ENCODE data around the gene OLFM2. TPM values are rescaled to one million over a fixed set of nuclear protein-coding genes. Genes with fewer than 3 reads are reported as not detected.

Gene OLFM2
- total RNA-seq: 0.85 and 0.89 TPM in 2 replicates

DNA sequence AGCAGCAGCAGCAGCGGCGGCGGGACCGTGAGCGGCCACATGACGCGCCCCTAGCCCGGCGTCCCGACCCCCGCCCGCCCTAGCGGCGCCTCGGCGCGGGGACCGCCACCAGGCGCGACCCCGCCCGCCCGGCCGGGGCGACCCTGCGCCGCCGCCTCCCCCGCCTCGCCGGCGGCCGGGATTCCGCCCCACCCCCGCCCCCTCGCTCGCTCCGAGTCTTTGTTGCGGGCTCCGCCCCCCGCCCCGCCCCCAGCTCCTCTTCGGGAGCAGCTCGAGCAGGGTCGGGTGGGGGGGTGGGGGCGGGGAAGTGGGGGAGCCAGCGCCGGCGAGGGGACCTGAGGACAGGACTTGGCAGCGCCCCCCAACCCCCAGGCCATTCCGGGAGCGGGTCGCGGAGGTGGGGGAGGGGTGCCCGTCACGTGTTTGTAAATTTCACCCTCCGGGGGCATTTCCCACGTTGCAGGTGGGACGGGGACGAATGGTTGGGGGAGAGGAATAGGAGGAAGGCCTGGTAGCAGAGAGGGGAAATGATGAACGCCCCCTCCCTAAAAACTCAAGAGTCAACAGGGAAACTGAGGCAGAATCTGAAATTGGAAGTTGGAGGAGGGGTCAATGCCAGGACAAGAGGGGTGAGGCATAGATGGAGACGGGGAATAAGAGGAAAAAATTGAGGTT, at the start of gene OLFM2:
Gene OLFM2 (minus strand): TSS at position 190 of the 675 bp plus-strand sequence. CDS start 149 bp downstream, at position 41.
- no peak for DNase-seq (ENCODE audit: low spot score)
- intact Hi-C loops (cut with micrococcal nuclease): no loop called here
- Mint-ChIP-seq H3K9me3 (no peaks in the 10 kb centered on the region), H3K4me3 (ENCODE audit: low read depth) (peak within 1 kb of the TSS; percentile 34), H3K4me1 (ENCODE audit: low read depth) (peaks cover 14% of the 10 kb centered on the region), H3K27me3 (ENCODE audit: low read depth) (peaks cover 44% of the 10 kb centered on the region), H3K36me3 (ENCODE audit: low read depth) (peaks cover 3% of the 10 kb centered on the region), H3K27ac (no peak within 1 kb of the TSS)

- Mint-ChIP-seq H3K36me3 (ENCODE audit: low read depth) (no peaks in the 10 kb centered on the region), H3K27ac (no peak overlapping the region), H3K27me3 (ENCODE audit: low read depth) (peaks cover 3% of the 10 kb centered on the region), H3K4me3 (ENCODE audit: low read depth) (no peak overlapping the region), H3K9me3 (no peaks in the 10 kb centered on the region), H3K4me1 (ENCODE audit: low read depth) (no peaks in the 10 kb centered on the region)
- intact Hi-C loops (cut with micrococcal nuclease): no loop called here
- no peak for DNase-seq (ENCODE audit: low spot score)
These were observed 45.3 kb upstream of the OLFM2 start for GRCh38 chr19:9981406-9982260.

GRCh38 chr19:9972103-9972502, 35.8 kb upstream of the OLFM2 start:
- no peaks in the 10 kb centered on the region for H3K9me3 Mint-ChIP-seq
- no peaks in the 10 kb centered on the region for H3K36me3 Mint-ChIP-seq (ENCODE audit: low read depth)
- H3K27me3 Mint-ChIP-seq (ENCODE audit: low read depth): peaks cover 7% of the 10 kb centered on the region
- intact Hi-C loops (cut with micrococcal nuclease): no loop called here
- no peak overlapping the region for H3K4me3 Mint-ChIP-seq (ENCODE audit: low read depth)
- no peak for DNase-seq (ENCODE audit: low spot score)
- H3K4me1 Mint-ChIP-seq (ENCODE audit: low read depth): no peaks in the 10 kb centered on the region
- no peak overlapping the region for H3K27ac Mint-ChIP-seq

- Mint-ChIP-seq H3K27me3 (ENCODE audit: low read depth) (peaks cover 10% of the 10 kb centered on the region), H3K36me3 (ENCODE audit: low read depth) (no peaks in the 10 kb centered on the region), H3K4me1 (ENCODE audit: low read depth) (no peaks in the 10 kb centered on the region)
These were observed 35.0 kb upstream of the OLFM2 start for GRCh38 chr19:9971166-9971897.

DNA sequence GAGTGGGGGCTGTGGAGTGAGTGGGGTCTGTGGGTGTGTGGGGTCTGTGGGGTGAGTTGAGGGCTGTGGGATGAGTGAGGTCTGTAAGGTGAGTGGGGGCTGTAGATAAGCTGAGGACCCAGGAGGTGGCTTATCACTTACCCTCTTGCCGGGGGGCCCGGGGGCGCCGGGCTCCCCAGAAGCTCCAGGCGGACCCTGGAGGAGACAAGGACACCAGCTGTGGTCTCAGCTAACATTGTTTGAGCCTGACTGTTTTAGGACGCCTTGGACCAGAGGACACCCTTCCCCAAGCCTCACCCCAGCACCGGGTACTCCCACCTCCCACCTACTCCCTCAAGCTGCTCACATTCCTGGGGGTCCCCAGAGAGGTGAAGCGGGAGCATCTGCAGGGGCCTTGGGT, 34.2 kb upstream of the OLFM2 start:
- no peaks in the 10 kb centered on the region for H3K9me3 Mint-ChIP-seq
- peaks cover 16% of the 10 kb centered on the region for H3K27me3 Mint-ChIP-seq (ENCODE audit: low read depth)
- no peak overlapping the region for H3K27ac Mint-ChIP-seq
- DNase-seq (ENCODE audit: low spot score): no peak
- no peaks in the 10 kb centered on the region for H3K36me3 Mint-ChIP-seq (ENCODE audit: low read depth)
- no peaks in the 10 kb centered on the region for H3K4me1 Mint-ChIP-seq (ENCODE audit: low read depth)
- intact Hi-C loops (cut with micrococcal nuclease): no loop called here
- H3K4me3 Mint-ChIP-seq (ENCODE audit: low read depth): no peak overlapping the region

More at GRCh38 chr19:9971166-9971897, 35.0 kb upstream of the OLFM2 start:
- Mint-ChIP-seq H3K4me3 (ENCODE audit: low read depth) (no peak overlapping the region), H3K27ac (no peak overlapping the region), H3K9me3 (no peaks in the 10 kb centered on the region)
- DNase-seq (ENCODE audit: low spot score): no peak
- intact Hi-C loops (cut with micrococcal nuclease): no loop called here

DNA sequence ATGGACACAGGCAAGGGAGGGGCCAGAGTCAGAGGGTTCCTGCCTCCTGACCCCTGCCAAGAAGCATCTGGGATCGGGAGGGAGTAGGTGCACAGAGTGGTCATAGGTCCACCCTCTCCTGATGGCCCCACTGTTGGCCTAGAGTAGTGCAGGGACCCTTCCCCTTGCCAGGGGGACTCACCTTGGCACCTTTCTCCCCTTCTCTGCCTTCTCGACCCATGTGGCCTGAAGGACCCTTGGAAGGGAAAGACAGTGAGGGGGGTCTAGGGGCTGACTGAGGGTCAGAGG, 33.3 kb upstream of the OLFM2 start:
- intact Hi-C loops (cut with micrococcal nuclease): no loop called here
- no peak overlapping the region for H3K27ac Mint-ChIP-seq
- H3K4me3 Mint-ChIP-seq (ENCODE audit: low read depth): no peak overlapping the region
- DNase-seq (ENCODE audit: low spot score): no peak
- H3K4me1 Mint-ChIP-seq (ENCODE audit: low read depth): no peaks in the 10 kb centered on the region
- H3K36me3 Mint-ChIP-seq (ENCODE audit: low read depth): no peaks in the 10 kb centered on the region
- H3K9me3 Mint-ChIP-seq: no peaks in the 10 kb centered on the region
- H3K27me3 Mint-ChIP-seq (ENCODE audit: low read depth): peaks cover 16% of the 10 kb centered on the region

DNA sequence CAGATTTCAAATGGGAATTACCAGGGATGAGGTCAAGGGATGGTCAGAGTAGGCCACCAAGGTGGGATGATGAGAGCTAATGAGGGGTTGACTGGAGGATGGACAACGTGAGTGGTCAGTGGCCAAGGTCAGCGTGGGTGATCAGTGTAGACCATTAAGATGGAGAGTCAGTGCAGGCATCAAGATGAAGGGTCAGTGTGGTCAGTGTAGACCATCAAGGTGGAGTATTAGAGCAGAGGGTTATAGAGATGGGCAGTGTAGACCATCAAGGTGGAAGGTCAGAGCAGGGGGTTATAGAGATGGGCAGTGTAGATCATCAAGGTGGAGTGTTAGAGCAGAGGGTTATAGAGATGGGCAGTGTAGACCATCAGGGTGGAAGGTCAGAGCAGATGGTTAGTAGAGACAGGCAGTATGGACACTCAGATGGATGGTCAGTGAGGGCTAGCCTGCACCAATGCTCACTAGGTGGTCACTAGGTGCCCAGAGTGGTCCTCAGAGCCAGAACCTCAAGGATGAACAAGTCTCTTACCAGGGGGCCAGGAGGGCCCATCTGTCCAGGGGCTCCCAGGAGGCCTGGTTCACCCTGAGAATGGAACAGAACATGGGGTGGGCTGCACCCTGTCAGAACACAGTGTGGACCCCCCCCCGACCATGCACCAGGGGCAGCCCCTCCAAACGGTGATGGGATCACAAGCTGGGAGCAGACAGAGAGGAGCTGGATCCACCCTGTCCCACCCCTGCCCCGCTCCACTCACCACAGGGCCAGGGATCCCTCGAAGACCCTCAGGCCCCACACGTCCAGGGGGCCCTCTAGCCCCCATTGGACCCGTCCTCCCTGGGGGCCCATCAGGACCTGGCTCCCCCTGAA, 32.7 kb upstream of the OLFM2 start:
- Mint-ChIP-seq H3K9me3 (no peaks in the 10 kb centered on the region), H3K4me3 (ENCODE audit: low read depth) (no peak overlapping the region), H3K36me3 (ENCODE audit: low read depth) (no peaks in the 10 kb centered on the region), H3K4me1 (ENCODE audit: low read depth) (no peaks in the 10 kb centered on the region), H3K27ac (no peak overlapping the region), H3K27me3 (ENCODE audit: low read depth) (peaks cover 16% of the 10 kb centered on the region)
- intact Hi-C loops (cut with micrococcal nuclease): no loop called here
- DNase-seq (ENCODE audit: low spot score): no peak

DNA sequence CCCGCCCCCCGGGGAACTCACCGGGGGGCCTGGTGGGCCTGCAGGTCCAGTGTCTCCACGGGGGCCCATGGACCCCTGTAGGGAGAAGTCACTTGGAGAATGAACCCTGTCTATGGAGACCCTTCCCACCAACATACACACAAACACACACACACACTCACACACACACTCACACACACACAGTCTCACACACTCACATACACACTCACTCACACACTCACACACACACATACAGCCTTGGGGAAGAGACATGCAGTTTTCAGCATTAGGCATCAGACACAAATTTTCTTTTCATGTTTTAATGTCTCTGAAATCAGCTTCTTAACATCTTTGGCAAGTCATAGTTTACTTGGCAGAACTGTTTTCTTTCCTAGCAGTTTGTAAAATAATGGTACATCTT, 31.0 kb upstream of the OLFM2 start:
- no peak for DNase-seq (ENCODE audit: low spot score)
- H3K27me3 Mint-ChIP-seq (ENCODE audit: low read depth): peaks cover 16% of the 10 kb centered on the region
- H3K9me3 Mint-ChIP-seq: no peaks in the 10 kb centered on the region
- no peak overlapping the region for H3K4me3 Mint-ChIP-seq (ENCODE audit: low read depth)
- no peaks in the 10 kb centered on the region for H3K36me3 Mint-ChIP-seq (ENCODE audit: low read depth)
- intact Hi-C loops (cut with micrococcal nuclease): no loop called here
- no peaks in the 10 kb centered on the region for H3K4me1 Mint-ChIP-seq (ENCODE audit: low read depth)
- no peak overlapping the region for H3K27ac Mint-ChIP-seq

- DNase-seq (ENCODE audit: low spot score): no peak
- intact Hi-C loops (cut with micrococcal nuclease): no loop called here
- Mint-ChIP-seq H3K27me3 (ENCODE audit: low read depth) (peaks cover 16% of the 10 kb centered on the region), H3K27ac (no peak overlapping the region), H3K9me3 (no peaks in the 10 kb centered on the region), H3K36me3 (ENCODE audit: low read depth) (no peaks in the 10 kb centered on the region), H3K4me1 (ENCODE audit: low read depth) (no peaks in the 10 kb centered on the region), H3K4me3 (ENCODE audit: low read depth) (no peak overlapping the region)
These were observed 30.1 kb upstream of the OLFM2 start for GRCh38 chr19:9966448-9966847.

- no peak for DNase-seq (ENCODE audit: low spot score)
- Mint-ChIP-seq H3K27ac (no peak overlapping the region), H3K4me1 (ENCODE audit: low read depth) (no peaks in the 10 kb centered on the region), H3K4me3 (ENCODE audit: low read depth) (no peak overlapping the region), H3K9me3 (no peaks in the 10 kb centered on the region), H3K36me3 (ENCODE audit: low read depth) (no peaks in the 10 kb centered on the region), H3K27me3 (ENCODE audit: low read depth) (peaks cover 17% of the 10 kb centered on the region)
- intact Hi-C loops (cut with micrococcal nuclease): no loop called here
These were observed 29.7 kb upstream of the OLFM2 start for GRCh38 chr19:9966024-9966423.

- no peak for DNase-seq (ENCODE audit: low spot score)
- Mint-ChIP-seq H3K9me3 (no peaks in the 10 kb centered on the region), H3K27ac (no peak overlapping the region), H3K4me1 (ENCODE audit: low read depth) (no peaks in the 10 kb centered on the region), H3K4me3 (ENCODE audit: low read depth) (no peak overlapping the region), H3K27me3 (ENCODE audit: low read depth) (peaks cover 15% of the 10 kb centered on the region), H3K36me3 (ENCODE audit: low read depth) (no peaks in the 10 kb centered on the region)
- intact Hi-C loops (cut with micrococcal nuclease): no loop called here
These were observed 26.4 kb upstream of the OLFM2 start for GRCh38 chr19:9962623-9963290.

DNA sequence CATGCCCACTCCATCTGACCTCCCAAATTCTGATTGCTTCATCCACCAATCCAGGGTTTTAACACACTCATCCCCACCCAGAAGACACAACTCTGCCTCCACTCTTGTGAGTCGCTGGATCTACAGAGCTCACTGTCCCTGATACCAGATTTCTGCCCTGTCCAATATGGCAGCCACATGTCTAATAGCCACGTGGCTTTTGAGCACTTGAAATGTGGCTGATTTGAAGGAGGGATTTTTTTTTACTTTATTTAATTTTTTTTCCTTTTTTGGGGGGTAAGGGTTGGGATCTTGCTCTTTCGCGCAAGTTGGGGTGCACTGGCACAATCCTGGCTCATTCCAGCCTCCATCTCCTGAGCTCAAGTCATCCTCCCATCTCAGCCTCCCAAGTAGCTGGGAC, 24.8 kb upstream of the OLFM2 start:
- no peak overlapping the region for H3K27ac Mint-ChIP-seq
- H3K27me3 Mint-ChIP-seq (ENCODE audit: low read depth): peaks cover 8% of the 10 kb centered on the region
- no peak overlapping the region for H3K4me3 Mint-ChIP-seq (ENCODE audit: low read depth)
- intact Hi-C loops (cut with micrococcal nuclease): no loop called here
- no peaks in the 10 kb centered on the region for H3K36me3 Mint-ChIP-seq (ENCODE audit: low read depth)
- H3K9me3 Mint-ChIP-seq: no peaks in the 10 kb centered on the region
- H3K4me1 Mint-ChIP-seq (ENCODE audit: low read depth): no peaks in the 10 kb centered on the region
- DNase-seq (ENCODE audit: low spot score): no peak
